HepG2 (cell line): Measurements from ENCODE around the gene EPSTI1. TPM values are rescaled to one million over a fixed set of nuclear protein-coding genes. Genes with fewer than 3 reads are reported as not detected.

Experiments
- ATAC-seq: fragments of 200-7000 bp; cut with Tn5 transposase; 3 replicates; pipeline ENCODE4 v1.9.1; 2020; ENCODE audit warnings: mild to moderate bottlenecking, moderate library complexity
- BruUV-seq: library from RNA; stranded (reverse); fragments of 400-500 nt; replicated peaks from 2 replicates; lab custom pipeline; 2021; lab: Mats Ljungman, UMichigan
- CTCF ChIA-PET: fragments of 300-600 bp; formaldehyde crosslinking; extraction: SDS; loops from one replicate; lab custom pipeline; 2021; ENCODE audit warnings: low total read pairs, inconsistent platforms, low intra/inter-chr PET ratio; lab: Yijun Ruan, JAX
- POLR2A ChIA-PET: fragments of 350-600 bp; sonication (Branson Sonifier 250); formaldehyde crosslinking; loops from one replicate; lab custom pipeline; 2020; ENCODE audit warnings: antibody characterized with exemption, inconsistent platforms; lab: Yijun Ruan, JAX
- DNase-seq: peaks from one replicate; pipeline ENCODE4 v3.0.0-alpha.2; 2015; ENCODE audit warnings: low spot score
- FAIRE-seq: peaks from 3 replicates; lab custom pipeline; 2011; peaks lifted over from hg19 to GRCh38; lab: Jason Lieb, UNC
- H2AFZ ChIP-seq: one replicate; pipeline ENCODE4 v1.6.1; 2011; ENCODE audit warnings: low read length, inconsistent platforms
- H3K27ac ChIP-seq: fragments of 300-600 bp; 3 replicates; pipeline ENCODE4 v1.8.0; 2011; ENCODE audit warnings: mixed run types, mild to moderate bottlenecking, mixed read lengths, low read length, inconsistent platforms; ENCODE audit not compliant: insufficient read depth; ENCODE audit errors: extremely low read length
- H3K27me3 ChIP-seq, 2 experiments: fragments of 200-600 bp in 1 of 2; 2 replicates in 1 of 2; 3 replicates in 1 of 2; pipeline versions ENCODE4 v1.6.0 to v1.8.0; 2011; ENCODE audit warnings: low read length in 2 of 2, mild to moderate bottlenecking in 2 of 2, moderate library complexity in 2 of 2, inconsistent platforms in 1 of 2; ENCODE audit not compliant: insufficient read depth in 2 of 2, control insufficient read depth in 1 of 2
- H3K36me3 ChIP-seq, 2 experiments: fragments of 200-600 bp in 1 of 2; replicated peaks in 1 of 2; 2 replicates in 1 of 2; 3 replicates in 1 of 2; pipeline versions ENCODE4 v1.5.1 to v1.8.0; 2011; ENCODE audit warnings: low read length in 2 of 2, inconsistent platforms in 1 of 2; ENCODE audit not compliant: insufficient read depth in 2 of 2, control insufficient read depth in 1 of 2
- H3K4me1 ChIP-seq: 2 replicates; pipeline ENCODE4 v1.5.1; 2012; ENCODE audit warnings: low read length, inconsistent platforms; ENCODE audit not compliant: insufficient read depth
- H3K4me2 ChIP-seq: 2 replicates; pipeline ENCODE4 v1.6.0; 2011; ENCODE audit warnings: low read depth, low read length, inconsistent platforms
- H3K4me3 ChIP-seq, 3 experiments: fragments of 200-600 bp in 1 of 3; sonication (generic), shearing (Covaris generic) in 1 of 3; replicated peaks in 1 of 3; 2 replicates each; pipeline ENCODE4 v1.5.1; 2011 to 2016; ENCODE audit warnings: low read length in 3 of 3, inconsistent platforms in 2 of 3, low read depth in 2 of 3, mild to moderate bottlenecking in 2 of 3, control low read depth in 1 of 3, mixed read lengths in 1 of 3; ENCODE audit not compliant: insufficient read depth in 1 of 3
- H3K79me2 ChIP-seq: one replicate; pipeline ENCODE4 v1.6.1; 2011; ENCODE audit warnings: low read length, inconsistent platforms; ENCODE audit not compliant: insufficient read depth
- H3K9ac ChIP-seq: 2 replicates; pipeline ENCODE4 v1.6.0; 2011; ENCODE audit warnings: mild to moderate bottlenecking, low read depth, low read length, inconsistent platforms; ENCODE audit not compliant: insufficient read depth
- H3K9me3 ChIP-seq: 2 replicates; pipeline ENCODE4 v1.5.1; 2012; ENCODE audit warnings: mild to moderate bottlenecking, low read length
- H4K20me1 ChIP-seq: 2 replicates; pipeline ENCODE4 v1.6.0; 2011; ENCODE audit warnings: inconsistent platforms, mild to moderate bottlenecking, low read length, moderate library complexity; ENCODE audit not compliant: insufficient read depth
- ARID2 ChIP-seq: sonication (generic); formaldehyde crosslinking; IDR thresholded peaks from 2 replicates; pipeline ENCODE4 v1.8.1; 2022; ENCODE audit warnings: mild to moderate bottlenecking, missing genetic modification reagents, borderline replicate concordance
- ATF5 ChIP-seq: sonication (generic); formaldehyde crosslinking; IDR thresholded peaks from 2 replicates; pipeline ENCODE4 v1.4.0; 2020; ENCODE audit warnings: mild to moderate bottlenecking, low read depth, missing genetic modification reagents
- CAMTA2 ChIP-seq: sonication (generic); formaldehyde crosslinking; IDR thresholded peaks from 2 replicates; pipeline ENCODE4 v1.4.0; 2020; ENCODE audit warnings: mild to moderate bottlenecking, missing genetic modification reagents, borderline replicate concordance
- HCFC1 ChIP-seq: fragments of 150-350 bp; IDR thresholded peaks from 2 replicates; pipeline ENCODE4 v1.6.1; 2014; ENCODE audit warnings: low read depth, low read length
- PRDM10 ChIP-seq: sonication (generic); formaldehyde crosslinking; IDR thresholded peaks from 2 replicates; pipeline ENCODE4 v1.4.0; 2020; ENCODE audit warnings: low read depth, missing genetic modification reagents
- RERE ChIP-seq: IDR thresholded peaks from 2 replicates; pipeline ENCODE4 v1.6.1; 2016; ENCODE audit warnings: low read depth, missing genetic modification reagents, missing compliant biosample characterization
- SATB2 ChIP-seq: sonication (generic); formaldehyde crosslinking; IDR thresholded peaks from 2 replicates; pipeline ENCODE4 v1.5.0; 2020; ENCODE audit warnings: missing genetic modification reagents
- SP5 ChIP-seq: IDR thresholded peaks from 2 replicates; pipeline ENCODE4 v1.6.1; 2016; ENCODE audit warnings: low read depth, borderline replicate concordance
- ZKSCAN8 ChIP-seq: IDR thresholded peaks from 2 replicates; pipeline ENCODE4 v1.6.1; 2016; ENCODE audit warnings: borderline replicate concordance, missing genetic modification reagents, missing compliant biosample characterization
- ZNF280B ChIP-seq: sonication (generic); formaldehyde crosslinking; IDR thresholded peaks from 2 replicates; pipeline ENCODE4 v1.5.0; 2020; ENCODE audit warnings: missing genetic modification reagents, mild to moderate bottlenecking, borderline replicate concordance
- ZNF335 ChIP-seq: sonication (generic); formaldehyde crosslinking; IDR thresholded peaks from 2 replicates; pipeline ENCODE4 v1.4.0; 2020; ENCODE audit warnings: missing genetic modification reagents
- ZNF589 ChIP-seq: sonication (generic); formaldehyde crosslinking; conservative IDR thresholded peaks from 2 replicates; pipeline ENCODE4 v1.8.0; 2022; ENCODE audit warnings: mild to moderate bottlenecking, moderate library complexity, missing genetic modification reagents
- WGBS: methylation state at CpG from one replicate; pipeline ENCODE4 v1.1.6; 2017; ENCODE audit warnings: low lambda C conversion rate; 5-methylcytosine and 5-hydroxymethylcytosine counted together
- in situ Hi-C: cut with HindIII; loops from 2 replicates; pipeline ENCODE4 v1.10.0; 2017; ENCODE audit warnings: low pct_unique_long_range_greater_than_20kb; ENCODE audit not compliant: extremely low pct_ligation_motif_present
- intact Hi-C: fragments of 100-400 bp; cut with micrococcal nuclease; formaldehyde crosslinking; loops from one replicate; pipeline ENCODE4 v1.10.0; 2022; ENCODE audit not compliant: unreplicated experiment
- polyA plus RNA-seq, 8 experiments: library from polyadenylated mRNA; depleted of rRNA in 3 of 8; stranded (reverse) in 7 of 8; unstranded in 1 of 8; fragments of >200 nt; fragmentation: Illumina TruSeq in 4 of 8; extraction: Trizol in 4 of 8; gene quantifications; 2 replicates each; pipeline versions ENCODE4 v1.2.1 to v1.2.3, GENCODE V29; 2011 to 2016; ENCODE audit warnings: low read depth in 4 of 8, missing spikeins in 1 of 8, mixed read lengths in 1 of 8; ENCODE audit not compliant: insufficient read depth in 1 of 8
- total RNA-seq, 5 experiments: library from RNA; depleted of rRNA; stranded (reverse); fragments of >200 nt; fragmentation: Illumina TruSeq; extraction: Trizol; gene quantifications; 2 replicates each; pipeline ENCODE4 v1.2.3, GENCODE V29; 2016; ENCODE audit warnings: low read depth in 1 of 5

Gene EPSTI1
- total and polyA plus RNA-seq, 2 of the 13 experiments (the other 11 are each of a cell fraction or from before 2014, with no cell fraction given) = 0.03 TPM; not detected in 1

GRCh38 chr13:42971691-42972347, 20.2 kb downstream of the EPSTI1 start:
- BruUV-seq = no TSS peak
- no peak overlapping the region for H3K9ac ChIP-seq
- intact Hi-C loops (no loop called here), in situ Hi-C loops (loop anchor here (5.0 to 25.0 kb wide), 2 partner anchors 160 to 840 kb away; no protein-coding TSS in a partner anchor)
- no peak for FAIRE-seq
- H3K9me3 ChIP-seq = no peaks in the 10 kb centered on the region
- no peak overlapping the region for H3K4me2 ChIP-seq
- no peaks in the 10 kb centered on the region for H3K79me2 ChIP-seq
- no peak overlapping the region for H3K4me3 ChIP-seq
- no peak overlapping the region for H2AFZ ChIP-seq
- no peaks in the 10 kb centered on the region for H3K4me1 ChIP-seq
- no peaks in the 10 kb centered on the region for H4K20me1 ChIP-seq
- 68% methylated on average over 9 of the region's 9 CpGs for WGBS
- no peak for DNase-seq
- ChIA-PET POLR2A (interaction anchor here (1.7 kb wide), 1 partner anchor 52 kb away, joined by 4 read pairs; the partner anchor contains the start of gene DNAJC15), CTCF (interaction anchor here (2.9 kb wide), 2 partner anchors 160 to 833 kb away, joined by 15 to 23 read pairs; no protein-coding TSS in a partner anchor)
- no peak overlapping the region for H3K27ac ChIP-seq
- no peak for ATAC-seq
- no peaks in the 10 kb centered on the region for H3K36me3 ChIP-seq
- H3K27me3 ChIP-seq = no peaks in the 10 kb centered on the region
- no peak for TF ChIP-seq ZNF335 (CRISPR knock-in tag)
- TF ChIP-seq PRDM10 (CRISPR knock-in tag) = no peak
- no peak for TF ChIP-seq HCFC1
- TF ChIP-seq ARID2 (CRISPR knock-in tag) = no peak
- no peak for TF ChIP-seq ZNF280B
- no peak for TF ChIP-seq ZKSCAN8 (CRISPR knock-in tag)
- no peak for TF ChIP-seq SP5 (CRISPR knock-in tag)
- TF ChIP-seq SATB2 = no peak
- no peak for TF ChIP-seq ATF5 (CRISPR knock-in tag)
- TF ChIP-seq RERE (CRISPR knock-in tag) = no peak
- TF ChIP-seq CAMTA2 = no peak
- no peak for TF ChIP-seq ZNF589 (CRISPR knock-in tag)
